ENCODE measurements around the gene FZD8.

FZD8 gene

DNA sequence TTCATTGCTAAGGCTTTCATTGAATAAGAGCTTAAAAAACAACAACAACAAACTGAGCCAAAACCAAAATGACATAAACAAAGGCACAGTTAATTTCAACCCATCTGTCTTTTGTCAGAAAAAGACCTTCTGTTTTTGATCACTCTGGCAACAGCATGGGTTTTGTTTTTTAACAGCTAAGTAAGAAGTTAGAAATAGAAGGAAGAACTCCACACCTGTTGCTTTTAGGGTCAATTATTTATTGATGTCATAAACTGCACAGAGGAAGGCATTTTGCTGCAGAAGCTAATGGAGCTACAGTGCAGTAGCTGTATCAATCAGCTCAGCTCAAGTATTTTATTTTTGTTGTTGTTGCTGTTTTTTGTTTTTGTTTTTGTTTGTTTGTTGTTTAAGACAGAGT, 53.3 kb downstream of the FZD8 start:
- Histone ChIP-seq H3K27ac (ENCODE audit: low read depth, low read length, poor library complexity, severe bottlenecking) (no peak overlapping the region), H3K9me2 (ENCODE audit: low read depth, low read length) (no peaks in the 10 kb centered on the region), H4K20me1 (ENCODE audit: insufficient read depth, low read length) (no peaks in the 10 kb centered on the region), H3K27me3 (ENCODE audit: insufficient read depth, low read length) (no peaks in the 10 kb centered on the region), H3K4me1 (ENCODE audit: insufficient read depth, low read length, severe bottlenecking) (no peaks in the 10 kb centered on the region), H3F3A (ENCODE audit: insufficient read depth, low read length) (no peaks in the 10 kb centered on the region), H3K79me2 (ENCODE audit: insufficient read depth, low read length) (no peaks in the 10 kb centered on the region), H3K9ac (ENCODE audit: low read length) (no peak overlapping the region), H3K4me2 (ENCODE audit: low read length) (no peak overlapping the region), H3K4me3 (ENCODE audit: low read depth, low read length, poor library complexity, severe bottlenecking) (no peak overlapping the region), H2AFZ (ENCODE audit: low read length) (no peak overlapping the region), H3K9me3 (ENCODE audit: low read length) (no peaks in the 10 kb centered on the region), H3K36me3 (ENCODE audit: insufficient read depth, low read length) (no peaks in the 10 kb centered on the region)
- TF ChIP-seq EZH2 (IDR thresholded peaks at IDR 0.05; ENCODE audit: borderline replicate concordance, low read length), result no peak
- TF ChIP-seq, protein P1, sequence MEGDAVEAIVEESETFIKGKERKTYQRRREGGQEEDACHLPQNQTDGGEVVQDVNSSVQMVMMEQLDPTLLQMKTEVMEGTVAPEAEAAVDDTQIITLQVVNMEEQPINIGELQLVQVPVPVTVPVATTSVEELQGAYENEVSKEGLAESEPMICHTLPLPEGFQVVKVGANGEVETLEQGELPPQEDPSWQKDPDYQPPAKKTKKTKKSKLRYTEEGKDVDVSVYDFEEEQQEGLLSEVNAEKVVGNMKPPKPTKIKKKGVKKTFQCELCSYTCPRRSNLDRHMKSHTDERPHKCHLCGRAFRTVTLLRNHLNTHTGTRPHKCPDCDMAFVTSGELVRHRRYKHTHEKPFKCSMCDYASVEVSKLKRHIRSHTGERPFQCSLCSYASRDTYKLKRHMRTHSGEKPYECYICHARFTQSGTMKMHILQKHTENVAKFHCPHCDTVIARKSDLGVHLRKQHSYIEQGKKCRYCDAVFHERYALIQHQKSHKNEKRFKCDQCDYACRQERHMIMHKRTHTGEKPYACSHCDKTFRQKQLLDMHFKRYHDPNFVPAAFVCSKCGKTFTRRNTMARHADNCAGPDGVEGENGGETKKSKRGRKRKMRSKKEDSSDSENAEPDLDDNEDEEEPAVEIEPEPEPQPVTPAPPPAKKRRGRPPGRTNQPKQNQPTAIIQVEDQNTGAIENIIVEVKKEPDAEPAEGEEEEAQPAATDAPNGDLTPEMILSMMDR (IDR thresholded peaks at IDR 0.05; ENCODE audit: low read length), result no peak
